OCI-LY1 (cell line): ENCODE data around the gene PTPA.
"Not testable (repeated sequence)": the region's sequence is repeated elsewhere in the genome, so short reads cannot be mapped to it uniquely, and the experiment has no call there.

Source experiments
- H2AFZ ChIP-seq: fragments of 200-600 bp; sonication (generic), shearing (Covaris generic); 2 replicates; pipeline ENCODE4 v1.6.0; 2014; ENCODE audit warnings: antibody characterized with exemption, mild to moderate bottlenecking, low read length
- H3F3A ChIP-seq: fragments of 200-600 bp; sonication (generic), shearing (Covaris generic); 2 replicates; pipeline ENCODE4 v1.6.0; 2014; ENCODE audit warnings: mild to moderate bottlenecking, antibody characterized with exemption, low read length, moderate library complexity; ENCODE audit not compliant: insufficient read depth
- H3K27ac ChIP-seq: fragments of 200-600 bp; sonication (generic); 2 replicates; pipeline ENCODE4 v1.5.1; 2014; ENCODE audit warnings: low read length, mixed run types, mild to moderate bottlenecking, low read depth; ENCODE audit not compliant: poor library complexity, severe bottlenecking
- H3K27me3 ChIP-seq: fragments of 200-600 bp; sonication (generic); 2 replicates; pipeline ENCODE4 v1.6.0; 2014; ENCODE audit warnings: antibody characterized with exemption, mild to moderate bottlenecking, low read length, moderate library complexity; ENCODE audit not compliant: insufficient read depth
- H3K36me3 ChIP-seq: fragments of 200-600 bp; sonication (generic); 2 replicates; pipeline ENCODE4 v1.6.1; 2014; ENCODE audit warnings: mild to moderate bottlenecking, antibody characterized with exemption, low read length, moderate library complexity, mixed read lengths; ENCODE audit not compliant: insufficient read depth
- H3K4me1 ChIP-seq: fragments of 200-600 bp; sonication (generic); 2 replicates; pipeline ENCODE4 v1.5.1; 2014; ENCODE audit warnings: mild to moderate bottlenecking, low read length, moderate library complexity; ENCODE audit not compliant: insufficient read depth, severe bottlenecking
- H3K4me2 ChIP-seq: fragments of 200-600 bp; sonication (generic), shearing (Covaris generic); 2 replicates; pipeline ENCODE4 v1.6.1; 2014; ENCODE audit warnings: low read length
- H3K4me3 ChIP-seq: fragments of 200-600 bp; sonication (generic); 2 replicates; pipeline ENCODE4 v1.5.1; 2014; ENCODE audit warnings: low read length, low read depth, mild to moderate bottlenecking, mixed read lengths; ENCODE audit not compliant: poor library complexity, severe bottlenecking
- H3K79me2 ChIP-seq: fragments of 200-600 bp; shearing (Covaris generic); 2 replicates; pipeline ENCODE4 v1.6.1; 2016; ENCODE audit warnings: mixed run types, low read length, mixed read lengths; ENCODE audit not compliant: insufficient read depth
- H3K9ac ChIP-seq: fragments of 200-600 bp; sonication (generic), shearing (Covaris generic); 2 replicates; pipeline ENCODE4 v1.6.1; 2014; ENCODE audit warnings: mild to moderate bottlenecking, low read length, mixed read lengths
- H3K9me2 ChIP-seq: fragments of 200-600 bp; sonication (generic), shearing (Covaris generic); 2 replicates; pipeline ENCODE4 v1.6.1; 2014; ENCODE audit warnings: low read depth, mild to moderate bottlenecking, low read length, mixed read lengths
- H3K9me3 ChIP-seq: fragments of 200-600 bp; shearing (Covaris generic); 2 replicates; pipeline ENCODE4 v1.6.1; 2014; ENCODE audit warnings: low read length, mixed read lengths
- H4K20me1 ChIP-seq: fragments of 200-600 bp; sonication (generic), shearing (Covaris generic); 2 replicates; pipeline ENCODE4 v1.6.0; 2016; ENCODE audit warnings: mild to moderate bottlenecking, low read length; ENCODE audit not compliant: insufficient read depth
- CTCF ChIP-seq: fragments of 200-600 bp; sonication (generic), shearing (Covaris generic); IDR thresholded peaks from 2 replicates; pipeline ENCODE4 v1.5.1; 2017; ENCODE audit warnings: mild to moderate bottlenecking, antibody characterized with exemption, low read length, moderate library complexity, mixed read lengths
- EZH2 ChIP-seq: fragments of 200-600 bp; sonication (generic), shearing (Covaris generic); IDR thresholded peaks from 2 replicates; pipeline ENCODE4 v1.8.0; 2017; ENCODE audit warnings: borderline replicate concordance, mixed run types, mild to moderate bottlenecking, antibody characterized with exemption, low read length, moderate library complexity, mixed read lengths

Gene PTPA

GRCh38 chr9:129162497-129163197, 51.4 kb downstream of the PTPA start:
- no peaks in the 10 kb centered on the region for H4K20me1 ChIP-seq

GRCh38 chr9:129163198-129163670, 52.0 kb downstream of the PTPA start:
- H3K4me3 ChIP-seq, H3K4me2 ChIP-seq, H3K79me2 ChIP-seq, H4K20me1 ChIP-seq, H2AFZ ChIP-seq, H3F3A ChIP-seq, H3K9ac ChIP-seq, H3K27me3 ChIP-seq, H3K4me1 ChIP-seq, H3K36me3 ChIP-seq, H3K27ac ChIP-seq, H3K9me2 ChIP-seq, H3K9me3 ChIP-seq: not testable (repeated sequence)

More at GRCh38 chr9:129162497-129163197, 51.4 kb downstream of the PTPA start:
- H3K9me3 ChIP-seq, result no peaks in the 10 kb centered on the region
- no peaks in the 10 kb centered on the region for H3K36me3 ChIP-seq
- H3K4me1 ChIP-seq, result no peaks in the 10 kb centered on the region
- H3K4me3 ChIP-seq, result no peak overlapping the region
- H3K9me2 ChIP-seq, result no peaks in the 10 kb centered on the region
- H3K9ac ChIP-seq, result no peak overlapping the region
- H3K27ac ChIP-seq, result no peak overlapping the region
- H3K79me2 ChIP-seq, result no peaks in the 10 kb centered on the region
- no peak overlapping the region for H2AFZ ChIP-seq
- peaks cover 5% of the 10 kb centered on the region; the same call in 1 of the 2 replicates for H3K27me3 ChIP-seq
- H3K4me2 ChIP-seq, result no peak overlapping the region
- no peak for TF ChIP-seq CTCF
- no peak for TF ChIP-seq EZH2
- no peaks in the 10 kb centered on the region for H3F3A ChIP-seq

- H3K4me2 ChIP-seq, result no peak overlapping the region
- H3F3A ChIP-seq, result no peaks in the 10 kb centered on the region
- H3K79me2 ChIP-seq, result no peaks in the 10 kb centered on the region
- no peak overlapping the region for H3K27ac ChIP-seq
- no peak for TF ChIP-seq EZH2
- TF ChIP-seq CTCF, result no peak
- peaks cover 5% of the 10 kb centered on the region; the same call in 1 of the 2 replicates for H3K27me3 ChIP-seq
- H3K9ac ChIP-seq, result no peak overlapping the region
- no peak overlapping the region for H2AFZ ChIP-seq
- H3K9me2 ChIP-seq, result no peaks in the 10 kb centered on the region
- H3K36me3 ChIP-seq, result no peaks in the 10 kb centered on the region
- no peaks in the 10 kb centered on the region for H3K4me1 ChIP-seq
- H3K9me3 ChIP-seq, result no peaks in the 10 kb centered on the region
- H3K4me3 ChIP-seq, result no peak overlapping the region
- H4K20me1 ChIP-seq, result no peaks in the 10 kb centered on the region
Measured at GRCh38 chr9:129163753-129164152, 52.5 kb downstream of the PTPA start.
